Measurements from ENCODE around the gene OCRL.

GRCh38 chrX:129531132-129531531 lies 8.9 kb upstream of the OCRL start:
- TF ChIP-seq, protein P1, sequence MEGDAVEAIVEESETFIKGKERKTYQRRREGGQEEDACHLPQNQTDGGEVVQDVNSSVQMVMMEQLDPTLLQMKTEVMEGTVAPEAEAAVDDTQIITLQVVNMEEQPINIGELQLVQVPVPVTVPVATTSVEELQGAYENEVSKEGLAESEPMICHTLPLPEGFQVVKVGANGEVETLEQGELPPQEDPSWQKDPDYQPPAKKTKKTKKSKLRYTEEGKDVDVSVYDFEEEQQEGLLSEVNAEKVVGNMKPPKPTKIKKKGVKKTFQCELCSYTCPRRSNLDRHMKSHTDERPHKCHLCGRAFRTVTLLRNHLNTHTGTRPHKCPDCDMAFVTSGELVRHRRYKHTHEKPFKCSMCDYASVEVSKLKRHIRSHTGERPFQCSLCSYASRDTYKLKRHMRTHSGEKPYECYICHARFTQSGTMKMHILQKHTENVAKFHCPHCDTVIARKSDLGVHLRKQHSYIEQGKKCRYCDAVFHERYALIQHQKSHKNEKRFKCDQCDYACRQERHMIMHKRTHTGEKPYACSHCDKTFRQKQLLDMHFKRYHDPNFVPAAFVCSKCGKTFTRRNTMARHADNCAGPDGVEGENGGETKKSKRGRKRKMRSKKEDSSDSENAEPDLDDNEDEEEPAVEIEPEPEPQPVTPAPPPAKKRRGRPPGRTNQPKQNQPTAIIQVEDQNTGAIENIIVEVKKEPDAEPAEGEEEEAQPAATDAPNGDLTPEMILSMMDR (IDR thresholded peaks at IDR 0.05; ENCODE audit: insufficient read depth, low read depth, low read length), result no peak
- no peak for TF ChIP-seq EZH2 (IDR thresholded peaks at IDR 0.05; ENCODE audit: insufficient read depth, low read length)
